Prostate gland (tissue), 2 donors: ENCODE measurements around the gene FAM78A.

Experiments
- CTCF ChIP-seq, 4 experiments: fragments of 200-600 bp in 2 of 4; fragments of 450-650 bp in 2 of 4; sonication (generic) in 2 of 4; IDR thresholded peaks; 1 replicate in 3 of 4; 2 replicates in 1 of 4; pipeline ENCODE4 v1.5.1; 2016 to 2019; ENCODE audit warnings: antibody characterized with exemption in 4 of 4, mild to moderate bottlenecking in 2 of 4, moderate library complexity in 2 of 4
- POLR2AphosphoS5 ChIP-seq: sonication (generic); formaldehyde crosslinking; IDR thresholded peaks from one replicate; pipeline ENCODE4 v1.6.1; 2017; ENCODE audit warnings: antibody characterized with exemption

- no peak for TF ChIP-seq CTCF (IDR thresholded peaks at IDR 0.05)
- no peak for TF ChIP-seq POLR2AphosphoS5
These were observed 11.9 kb upstream of the FAM78A start for GRCh38 chr9:131288217-131288616.
